CD4-positive, alpha-beta T cell treated with Interleukin-1 beta for 1 hour (primary cell): Measurements from ENCODE around the gene APOL1.
"Not testable (repeated sequence)": the region's sequence is repeated elsewhere in the genome, so short reads cannot be mapped to it uniquely, and the experiment has no call there.

ENCODE experiments used
- DNase-seq, 2 donors: peaks; one replicate each; pipeline ENCODE4 v3.0.0-alpha.2; 2020 to 2022

Gene APOL1, protein sequence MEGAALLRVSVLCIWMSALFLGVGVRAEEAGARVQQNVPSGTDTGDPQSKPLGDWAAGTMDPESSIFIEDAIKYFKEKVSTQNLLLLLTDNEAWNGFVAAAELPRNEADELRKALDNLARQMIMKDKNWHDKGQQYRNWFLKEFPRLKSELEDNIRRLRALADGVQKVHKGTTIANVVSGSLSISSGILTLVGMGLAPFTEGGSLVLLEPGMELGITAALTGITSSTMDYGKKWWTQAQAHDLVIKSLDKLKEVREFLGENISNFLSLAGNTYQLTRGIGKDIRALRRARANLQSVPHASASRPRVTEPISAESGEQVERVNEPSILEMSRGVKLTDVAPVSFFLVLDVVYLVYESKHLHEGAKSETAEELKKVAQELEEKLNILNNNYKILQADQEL

DNA sequence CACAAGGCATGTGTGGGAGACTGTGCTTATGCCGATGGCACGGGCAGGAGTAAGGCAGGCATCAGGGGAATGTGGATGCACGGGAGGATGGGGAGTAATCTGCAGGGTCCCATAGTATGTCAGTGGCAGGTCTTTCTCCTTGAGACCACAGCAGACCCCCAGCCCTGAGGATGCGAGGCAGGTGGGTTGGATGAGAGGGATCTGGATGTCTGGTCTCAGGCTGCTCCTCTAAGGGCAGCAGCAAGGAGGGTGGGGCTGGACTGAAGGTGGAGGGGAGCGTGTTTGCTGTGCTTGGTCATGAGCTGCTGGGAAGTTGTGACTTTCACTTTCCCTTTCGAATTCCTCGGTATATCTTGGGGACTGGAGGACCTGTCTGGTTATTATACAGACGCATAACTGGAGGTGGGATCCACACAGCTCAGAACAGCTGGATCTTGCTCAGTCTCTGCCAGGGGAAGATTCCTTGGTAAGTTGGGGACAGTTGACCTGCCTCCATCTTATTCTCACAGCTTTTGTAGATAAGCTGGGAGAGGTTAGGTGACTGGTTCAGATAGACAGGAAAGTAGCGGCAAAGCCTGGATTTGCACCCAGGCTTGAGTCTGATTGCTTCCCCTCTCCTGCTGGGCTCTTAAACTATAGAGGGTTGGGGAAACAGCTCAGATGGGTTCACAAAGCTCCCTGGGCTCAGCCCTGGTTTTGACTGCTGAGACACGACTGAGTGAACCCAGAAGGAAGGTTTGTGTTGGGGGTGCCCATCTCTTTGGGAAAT is at the start of gene APOL1:
APOL1 (plus strand) TSS at position 380 of the 769 bp plus-strand sequence. CDS start 1,823 bp downstream, outside the sequence.
- peak; percentile 44 to 73 for DNase-seq

- DNase-seq: not testable (repeated sequence)
Observed at GRCh38 chr22:36203441-36203840, 49.5 kb upstream of the APOL1 start.

DNA sequence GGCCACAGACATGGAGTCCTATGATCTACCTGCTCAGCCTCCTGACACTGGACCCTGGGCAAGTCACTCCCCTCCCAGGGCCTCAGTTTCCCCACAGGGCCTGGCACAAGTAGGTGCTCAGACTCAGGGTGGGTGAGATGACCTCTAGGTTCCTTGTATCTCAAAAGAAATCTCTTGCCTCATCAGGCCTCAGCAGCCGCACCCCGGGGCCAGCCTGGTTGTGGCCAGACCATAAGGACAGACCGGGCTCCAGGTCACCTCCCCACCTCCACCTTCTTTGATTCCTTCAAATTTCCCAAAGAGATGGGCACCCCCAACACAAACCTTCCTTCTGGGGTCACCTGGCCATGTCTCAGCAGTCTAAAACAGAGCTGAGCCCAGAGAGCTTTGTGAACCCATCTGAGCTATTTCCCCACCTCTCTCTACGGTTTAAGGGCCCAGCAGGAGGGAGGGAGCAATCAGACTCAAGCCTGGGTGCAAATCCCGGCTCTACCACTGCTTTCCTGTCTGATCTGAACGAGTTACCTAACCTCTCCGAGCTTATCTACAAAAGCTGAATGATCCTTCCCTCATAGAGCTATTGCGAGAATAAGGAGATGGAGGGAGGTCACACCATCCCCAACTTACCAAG is 48.8 kb upstream of the APOL1 start:
- DNase-seq: no peak

GRCh38 chr22:36204632-36205015 is 48.3 kb upstream of the APOL1 start:
- DNase-seq: no peak

DNA sequence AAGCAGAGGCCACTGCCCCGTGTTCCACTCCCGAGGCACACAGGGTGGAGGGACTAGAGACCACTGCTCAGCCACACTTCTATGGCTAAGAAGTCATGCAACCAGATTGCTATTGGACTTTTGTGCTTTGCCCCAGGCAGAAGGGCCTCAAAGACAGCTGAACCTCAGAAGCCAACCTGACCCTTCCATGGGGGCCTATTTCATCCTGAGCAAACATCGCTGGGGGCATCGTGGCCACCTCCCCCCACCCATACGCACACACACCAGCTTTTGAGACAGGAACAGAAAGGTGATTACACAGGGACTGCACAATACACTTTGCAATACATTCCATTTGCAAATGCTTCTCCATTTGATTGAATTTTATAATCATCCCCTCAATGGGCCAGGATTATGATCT is 47.4 kb upstream of the APOL1 start:
- DNase-seq: not testable (repeated sequence)

GRCh38 chr22:36206255-36206654 is 46.7 kb upstream of the APOL1 start:
- DNase-seq: no peak

DNA sequence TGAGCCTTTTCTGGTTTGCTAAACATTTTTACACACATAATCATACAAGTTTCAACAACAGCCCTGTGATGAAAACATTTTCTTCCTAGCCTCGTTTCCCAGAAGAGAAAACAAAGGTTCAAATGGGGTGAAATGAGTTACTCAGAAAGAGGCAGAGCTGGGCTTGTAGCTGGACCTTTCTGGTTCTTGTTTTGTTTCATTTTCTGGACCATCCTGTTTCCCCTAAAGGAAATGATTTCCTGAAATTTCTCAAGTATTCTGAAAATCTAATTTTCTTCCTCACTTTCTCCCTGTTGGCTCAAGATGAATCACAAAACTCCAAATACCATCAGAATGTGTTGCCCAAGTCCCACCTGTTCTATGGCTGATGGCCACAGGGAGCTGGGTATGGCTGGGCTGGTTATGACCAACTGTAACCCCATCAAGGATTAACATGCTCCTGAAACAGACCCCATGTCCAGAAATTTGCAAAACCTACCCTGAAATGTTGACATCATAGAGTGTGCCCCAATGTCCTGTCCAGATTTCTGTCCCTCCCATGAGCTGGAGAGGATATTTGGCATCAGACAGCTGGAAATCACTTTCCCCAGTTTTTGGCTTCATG is 44.7 kb upstream of the APOL1 start:
- DNase-seq: no peak

DNA sequence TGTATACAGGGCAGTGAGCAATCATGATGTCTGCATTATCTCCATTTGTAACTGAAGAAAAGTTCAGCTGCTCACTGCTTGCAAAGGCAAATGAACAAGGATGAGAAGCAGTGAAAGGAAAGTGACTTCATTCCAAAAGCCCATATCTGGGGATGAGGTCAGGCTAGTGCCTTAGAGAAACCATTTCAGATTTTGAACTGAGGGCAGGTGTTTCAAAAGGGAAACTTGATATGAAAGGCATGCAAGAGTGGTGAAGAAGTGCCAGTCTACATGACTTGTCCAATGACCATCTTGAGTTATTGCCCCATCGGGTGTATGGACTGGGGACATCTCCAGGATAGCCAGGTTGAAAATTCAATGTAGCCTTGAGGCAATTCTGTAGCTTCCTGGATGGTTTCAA is 44.0 kb upstream of the APOL1 start:
- no peak for DNase-seq

DNA sequence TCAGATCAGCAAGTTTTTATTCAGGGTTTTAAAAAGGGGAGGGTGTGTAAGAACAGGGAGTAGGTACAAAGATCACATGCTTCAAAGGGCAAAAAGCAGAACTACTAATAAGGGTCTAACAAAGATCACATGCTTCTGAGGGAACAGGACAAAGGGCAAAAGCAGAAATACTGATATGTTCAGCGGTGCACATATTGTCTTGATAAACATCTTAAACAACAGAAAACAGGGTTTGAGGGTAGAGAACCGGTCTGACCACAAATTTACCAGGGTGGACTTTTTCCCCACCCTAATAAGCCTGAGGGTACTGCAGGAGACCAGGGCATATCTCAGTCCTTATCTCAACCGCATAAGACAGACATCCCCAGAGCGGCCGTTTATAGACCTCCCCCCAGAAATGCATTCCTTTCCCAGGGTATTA is 43.4 kb upstream of the APOL1 start:
- DNase-seq: not testable (repeated sequence)

GRCh38 chr22:36210224-36210623 is 42.7 kb upstream of the APOL1 start:
- no peak for DNase-seq

DNA sequence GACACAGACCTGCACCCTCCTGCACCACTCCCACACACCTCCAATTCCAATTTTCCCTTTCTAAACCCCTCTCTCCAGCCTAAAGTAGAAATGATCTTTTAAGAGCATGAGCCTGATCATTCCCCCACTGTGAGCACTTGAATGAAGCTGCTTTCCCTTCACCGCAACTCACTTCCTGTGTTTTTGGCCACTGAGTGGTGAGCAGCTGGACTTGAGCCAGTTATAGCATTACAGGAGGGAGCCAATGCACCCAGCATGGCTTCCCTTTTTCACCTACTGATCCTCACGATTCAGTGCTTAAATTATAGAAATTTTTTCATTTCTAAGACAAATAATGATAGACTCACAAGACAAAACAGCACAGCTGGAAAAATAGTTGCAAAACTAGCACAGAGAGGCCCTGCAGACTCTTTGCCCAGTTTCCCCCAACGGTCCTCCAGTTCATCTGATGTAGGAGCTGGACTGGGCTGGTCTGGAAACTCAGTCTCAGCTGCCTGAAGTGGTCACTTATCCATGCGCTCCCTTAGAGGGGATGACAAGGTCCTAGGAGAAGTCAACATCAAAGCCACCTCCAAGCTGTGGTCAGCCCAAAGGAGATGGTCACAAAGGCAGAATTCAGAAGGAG is 41.6 kb upstream of the APOL1 start:
- peak in 1 of 2 donors; percentile 12 for DNase-seq

DNA sequence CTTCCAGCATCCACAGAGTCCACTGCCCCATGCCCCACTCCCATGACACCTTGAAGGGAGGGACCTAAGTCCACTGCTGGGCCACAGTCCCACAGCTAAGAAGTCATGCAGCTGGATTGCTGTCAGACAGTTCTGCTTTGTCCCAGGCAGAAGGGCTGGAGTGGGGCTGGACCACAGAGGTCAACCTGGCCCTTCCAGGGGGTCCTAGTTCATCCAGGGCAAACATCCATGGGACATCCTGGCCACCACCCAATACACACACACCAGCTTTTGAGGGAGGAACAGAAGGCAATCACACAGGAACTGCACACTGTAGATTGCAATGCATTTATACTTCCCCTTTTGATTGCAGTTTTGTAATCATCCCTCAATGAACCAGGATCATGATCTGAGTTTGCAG is 40.0 kb upstream of the APOL1 start:
- DNase-seq: no peak

GRCh38 chr22:36213586-36213985 is 39.3 kb upstream of the APOL1 start:
- DNase-seq: no peak

- no peak for DNase-seq
Observed at GRCh38 chr22:36215981-36216380, 37.0 kb upstream of the APOL1 start.

DNA sequence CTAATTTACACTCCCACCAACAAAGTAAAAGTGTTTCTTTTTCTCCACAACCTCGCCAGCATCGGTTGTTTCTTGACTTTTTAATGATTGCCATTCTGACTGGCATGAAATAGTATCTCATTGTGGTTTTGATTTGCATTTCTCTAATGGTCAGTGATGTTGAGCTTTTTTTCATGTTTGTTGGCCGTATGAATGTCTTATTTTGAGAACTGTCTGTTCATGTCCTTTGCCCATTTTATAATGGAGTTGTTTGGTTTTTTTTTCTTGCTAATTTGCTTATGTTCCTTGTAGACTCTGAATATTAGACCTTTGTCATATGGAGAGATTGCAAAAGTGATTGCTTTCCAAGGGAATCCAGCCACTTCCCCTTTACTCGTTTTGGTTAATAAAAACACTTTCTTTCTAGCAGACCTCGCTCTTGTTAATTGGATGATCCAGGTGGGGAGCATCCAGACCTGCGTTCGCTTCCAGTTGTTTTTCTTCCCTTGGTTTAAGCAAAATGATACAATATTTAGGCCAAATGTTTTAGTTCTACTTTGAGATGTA is 34.2 kb upstream of the APOL1 start:
- no peak for DNase-seq

GRCh38 chr22:36220451-36220921 is 32.4 kb upstream of the APOL1 start:
- DNase-seq: no peak

- peak; percentile 46 to 48 for DNase-seq
Observed at GRCh38 chr22:36221799-36222751, 30.9 kb upstream of the APOL1 start.

GRCh38 chr22:36222887-36223450 is 30.0 kb upstream of the APOL1 start:
- DNase-seq: no peak

DNA sequence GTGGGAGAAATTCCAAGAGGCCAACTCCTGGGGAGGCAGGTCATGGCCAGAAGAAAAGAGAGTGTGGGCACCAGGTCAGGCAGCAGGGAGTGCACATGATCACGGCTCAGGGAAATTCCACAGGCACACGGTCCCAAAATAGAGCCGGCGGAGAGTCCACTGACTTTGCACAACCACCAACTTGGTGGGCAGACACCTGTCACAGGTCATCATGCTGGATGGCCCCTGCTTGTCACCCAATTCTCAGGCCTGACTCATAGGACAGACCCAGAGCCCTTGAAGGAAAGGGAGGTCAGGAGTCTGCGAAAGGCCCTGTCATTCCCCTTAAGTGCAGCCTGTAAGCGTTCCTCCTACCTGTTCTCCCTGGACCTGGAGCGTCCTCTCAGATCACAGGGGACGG is 29.4 kb upstream of the APOL1 start:
- DNase-seq: no peak

GRCh38 chr22:36224245-36224644 is 28.7 kb upstream of the APOL1 start:
- DNase-seq: no peak
